IMR-90 (cell line): ENCODE data around the gene MTCL1. TPM values are rescaled to one million over a fixed set of nuclear protein-coding genes. Genes with fewer than 3 reads are reported as not detected.
A peak's percentile ranks its signal among the peaks of the same experiment; 100 is the strongest.

Experiments
- ATAC-seq: fragments of 200-7000 bp; cut with Tn5 transposase; 2 replicates; pipeline ENCODE4 v1.9.1; 2020; ENCODE audit warnings: low read depth, mild to moderate bottlenecking, moderate library complexity
- BruUV-seq: library from RNA; stranded (reverse); fragments of 400-500 nt; replicated peaks from 2 replicates; lab custom pipeline; 2021; lab: Mats Ljungman, UMichigan
- CTCF ChIA-PET: fragments of 300-600 bp; formaldehyde crosslinking; extraction: SDS; loops from one replicate; lab custom pipeline; 2021; ENCODE audit warnings: antibody characterized with exemption; lab: Yijun Ruan, JAX
- POLR2A ChIA-PET: fragments of 300-600 bp; sonication (Branson Sonifier 250); formaldehyde crosslinking; loops from one replicate; lab custom pipeline; 2022; ENCODE audit warnings: antibody characterized with exemption; ENCODE audit not compliant: unreplicated experiment; lab: Charles Lee
- DNase-seq: peaks from one replicate; pipeline ENCODE4 v3.0.0; 2013
- H2AFZ ChIP-seq: replicated peaks from 2 replicates; pipeline ENCODE3; 2013; ENCODE audit warnings: low read length, mild to moderate bottlenecking; ENCODE audit not compliant: poor library complexity
- H2AK5ac ChIP-seq: 2 replicates; pipeline ENCODE4 v1.6.1; 2013; ENCODE audit warnings: low read depth, low read length, inconsistent platforms
- H2AK9ac ChIP-seq: replicated peaks from 2 replicates; pipeline ENCODE3; 2013; ENCODE audit warnings: mild to moderate bottlenecking, low read depth, low read length, moderate library complexity; ENCODE audit not compliant: poor library complexity
- H2BK120ac ChIP-seq: 2 replicates; pipeline ENCODE4 v1.6.1; 2013; ENCODE audit warnings: low read depth, low read length, inconsistent platforms
- H2BK15ac ChIP-seq: 3 replicates; pipeline ENCODE4 v1.6.1; 2013; ENCODE audit warnings: low read depth, low read length, inconsistent platforms
- H2BK20ac ChIP-seq: 2 replicates; pipeline ENCODE4 v1.6.1; 2013; ENCODE audit warnings: low read depth, mild to moderate bottlenecking, inconsistent platforms, low read length, moderate library complexity
- H2BK5ac ChIP-seq: 2 replicates; pipeline ENCODE4 v1.6.1; 2013; ENCODE audit warnings: mild to moderate bottlenecking, low read depth, low read length, inconsistent platforms; ENCODE audit not compliant: poor library complexity, severe bottlenecking
- H3K14ac ChIP-seq: replicated peaks from 2 replicates; pipeline ENCODE4 v1.6.1; 2013; ENCODE audit warnings: low read depth, low read length, inconsistent platforms
- H3K18ac ChIP-seq: 2 replicates; pipeline ENCODE4 v1.6.1; 2013; ENCODE audit warnings: low read depth, low read length, control low read depth
- H3K23ac ChIP-seq: 2 replicates; pipeline ENCODE4 v1.6.1; 2013; ENCODE audit warnings: low read depth, low read length, inconsistent platforms
- H3K27ac ChIP-seq: 2 replicates; pipeline ENCODE4 v1.5.1; 2013; ENCODE audit warnings: mild to moderate bottlenecking, control low read depth, low read length; ENCODE audit not compliant: insufficient read depth
- H3K27me3 ChIP-seq: 2 replicates; pipeline ENCODE4 v1.6.1; 2013; ENCODE audit warnings: low read length; ENCODE audit not compliant: control insufficient read depth, insufficient read depth
- H3K36me3 ChIP-seq: 2 replicates; pipeline ENCODE4 v1.6.1; 2013; ENCODE audit warnings: low read length, mixed read lengths; ENCODE audit not compliant: control insufficient read depth, insufficient read depth
- H3K4ac ChIP-seq: 2 replicates; pipeline ENCODE4 v1.6.1; 2013; ENCODE audit warnings: low read depth, low read length, inconsistent platforms
- H3K4me1 ChIP-seq: 2 replicates; pipeline ENCODE4 v1.6.1; 2013; ENCODE audit warnings: low read length, mixed read lengths; ENCODE audit not compliant: control insufficient read depth, insufficient read depth
- H3K4me2 ChIP-seq: 2 replicates; pipeline ENCODE4 v1.6.1; 2013; ENCODE audit warnings: low read depth, mild to moderate bottlenecking, control low read depth, low read length, moderate library complexity
- H3K4me3 ChIP-seq: 2 replicates; pipeline ENCODE4 v1.5.1; 2013; ENCODE audit warnings: low read depth, mild to moderate bottlenecking, control low read depth, low read length, moderate library complexity; ENCODE audit not compliant: insufficient read depth
- H3K56ac ChIP-seq: 2 replicates; pipeline ENCODE4 v1.6.1; 2013; ENCODE audit warnings: low read length, inconsistent platforms; ENCODE audit not compliant: insufficient read depth; ENCODE audit errors: extremely low read depth
- H3K79me1 ChIP-seq, 2 experiments: 2 replicates each; pipeline ENCODE4 v1.6.1; 2013; ENCODE audit warnings: low read length in 2 of 2, inconsistent platforms in 1 of 2, low read depth in 1 of 2
- H3K9ac ChIP-seq: 2 replicates; pipeline ENCODE4 v1.6.1; 2013; ENCODE audit warnings: low read depth, low read length, control low read depth
- H3K9me1 ChIP-seq: 2 replicates; pipeline ENCODE4 v1.6.1; 2013; ENCODE audit warnings: low read length, inconsistent platforms; ENCODE audit not compliant: insufficient read depth
- H3K9me3 ChIP-seq: 2 replicates; pipeline ENCODE4 v1.6.1; 2013; ENCODE audit warnings: low read length; ENCODE audit not compliant: control insufficient read depth, insufficient read depth
- H4K20me1 ChIP-seq: 2 replicates; pipeline ENCODE4 v1.6.1; 2013; ENCODE audit warnings: low read length, inconsistent platforms; ENCODE audit not compliant: insufficient read depth
- H4K5ac ChIP-seq: 2 replicates; pipeline ENCODE4 v1.6.1; 2013; ENCODE audit warnings: mild to moderate bottlenecking, low read depth, low read length, control low read depth
- H4K8ac ChIP-seq, 2 experiments: 2 replicates each; pipeline ENCODE4 v1.6.1; 2013; ENCODE audit warnings: low read depth in 2 of 2, low read length in 2 of 2, control low read depth in 1 of 2, inconsistent platforms in 1 of 2
- H4K91ac ChIP-seq: 2 replicates; pipeline ENCODE4 v1.6.1; 2013; ENCODE audit warnings: low read depth, low read length, inconsistent platforms; ENCODE audit not compliant: insufficient read depth
- CEBPB ChIP-seq: IDR thresholded peaks from 2 replicates; pipeline ENCODE4 v1.6.1; 2012; ENCODE audit warnings: low read depth, low read length, improper control_type of control experiment
- RAD21 ChIP-seq: IDR thresholded peaks from 2 replicates; pipeline ENCODE4 v1.6.1; 2012; ENCODE audit warnings: low read length, improper control_type of control experiment
- WGBS, 2 experiments: methylation state at CpG; one replicate each; pipeline versions ENCODE4 v1.1.5 to v1.1.7; 2013; ENCODE audit warnings: missing lambda C conversion rate in 2 of 2; ENCODE audit not compliant: insufficient read length in 1 of 2; ENCODE audit errors: extremely low coverage in 2 of 2; 5-methylcytosine and 5-hydroxymethylcytosine counted together
- dilution Hi-C: fragments of 300-500 bp; cut with HindIII; formaldehyde crosslinking; loops from one replicate; pipeline ENCODE4 v1.14.3; 2018; ENCODE audit warnings: low sequenced_read_pairs; ENCODE audit not compliant: unreplicated experiment
- in situ Hi-C: fragments of 300-500 bp; cut with MboI; formaldehyde crosslinking; loops from 3 replicates; pipeline ENCODE4 v1.14.3; 2019; ENCODE audit warnings: low sequenced_read_pairs, inconsistent platforms, mixed read lengths
- intact Hi-C: fragments of 100-400 bp; cut with micrococcal nuclease; formaldehyde crosslinking; loops from 2 replicates; pipeline ENCODE4 v1.10.0; 2022
- polyA plus RNA-seq, 3 experiments: library from polyadenylated mRNA; depleted of rRNA; stranded (reverse); fragments of >200 nt; gene quantifications; 2 replicates each; pipeline ENCODE4 v1.2.3, GENCODE V29; 2012; ENCODE audit warnings: low replicate concordance in 1 of 3
- total RNA-seq: library from RNA; depleted of rRNA; stranded (reverse); fragments of >200 nt; gene quantifications from 2 replicates; pipeline ENCODE4 v1.2.3, GENCODE V29; 2012
- TF ChIP-seq, protein P1 (sequence below): fragments of 150-350 bp; IDR thresholded peaks from 2 replicates; pipeline ENCODE4 v1.6.1; 2016; ENCODE audit warnings: low read depth, mild to moderate bottlenecking, low read length, moderate library complexity, borderline replicate concordance

Gene MTCL1
- total and polyA plus RNA-seq, 2 of the 4 experiments (the other 2 are of a cell fraction), result 29.0 to 45.3 TPM

GRCh38 chr18:8835521-8835953 lies 130.2 kb downstream of the MTCL1 start:
- H2AK9ac ChIP-seq, result no peak overlapping the region
- H3K18ac ChIP-seq, result no peak overlapping the region
- H2BK120ac ChIP-seq, result peak overlapping the region; percentile 63
- H2AFZ ChIP-seq, result peak overlapping the region; percentile 34
- H3K9me3 ChIP-seq, result peaks cover 5% of the 10 kb centered on the region
- H3K4me2 ChIP-seq, result no peak overlapping the region
- peak overlapping the region; percentile 22 for H3K14ac ChIP-seq
- TF ChIP-seq, protein P1, sequence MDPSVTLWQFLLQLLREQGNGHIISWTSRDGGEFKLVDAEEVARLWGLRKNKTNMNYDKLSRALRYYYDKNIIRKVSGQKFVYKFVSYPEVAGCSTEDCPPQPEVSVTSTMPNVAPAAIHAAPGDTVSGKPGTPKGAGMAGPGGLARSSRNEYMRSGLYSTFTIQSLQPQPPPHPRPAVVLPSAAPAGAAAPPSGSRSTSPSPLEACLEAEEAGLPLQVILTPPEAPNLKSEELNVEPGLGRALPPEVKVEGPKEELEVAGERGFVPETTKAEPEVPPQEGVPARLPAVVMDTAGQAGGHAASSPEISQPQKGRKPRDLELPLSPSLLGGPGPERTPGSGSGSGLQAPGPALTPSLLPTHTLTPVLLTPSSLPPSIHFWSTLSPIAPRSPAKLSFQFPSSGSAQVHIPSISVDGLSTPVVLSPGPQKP, result no peak
- no peak for TF ChIP-seq RAD21
- peak; percentile 78 for TF ChIP-seq CEBPB
- 0 out of 2 replicates have a peak overlapping the region, but pooled peaks have one; percentile 7 for H3K23ac ChIP-seq
- no CpG with 5 or more reads among the region's 3 CpGs for WGBS, 2 experiments
- H4K91ac ChIP-seq, result no peak overlapping the region
- H3K27me3 ChIP-seq, result no peaks in the 10 kb centered on the region
- DNase-seq, result peak; percentile 41
- no TSS peak for BruUV-seq
- ChIA-PET POLR2A (no interaction called here), CTCF (no interaction called here)
- H3K4me3 ChIP-seq, result no peak overlapping the region
- dilution Hi-C loops, result no loop called here
- H3K4me1 ChIP-seq, result peaks cover 16% of the 10 kb centered on the region
- peak overlapping the region in 1 of 2 experiments; percentile 11; a peak in 1 of 4 replicates for H4K8ac ChIP-seq
- H3K56ac ChIP-seq, result no peak overlapping the region
- peak overlapping the region; percentile 39; the same call in 1 of the 2 replicates for H2BK20ac ChIP-seq
- no peaks in the 10 kb centered on the region for H4K20me1 ChIP-seq
- no peak overlapping the region for H3K9ac ChIP-seq
- intact Hi-C loops, result loop anchor here (10.0 kb wide), 1 partner anchor 219 kb away; no protein-coding TSS in a partner anchor
- H3K36me3 ChIP-seq, result peaks cover 5% of the 10 kb centered on the region
- in situ Hi-C loops, result no loop called here
- ATAC-seq, result peak; percentile 53
- peaks cover 0 to 20% of the 10 kb centered on the region in 2 experiments; a peak in 2 of 4 replicates for H3K79me1 ChIP-seq
- H3K4ac ChIP-seq, result peak overlapping the region; percentile 37
- no peak overlapping the region for H3K27ac ChIP-seq
- H2BK15ac ChIP-seq, result peak overlapping the region; percentile 10; the same call in 1 of the 3 replicates
- H2BK5ac ChIP-seq, result peak overlapping the region; percentile 19
- peaks cover 17% of the 10 kb centered on the region for H3K9me1 ChIP-seq
- H4K5ac ChIP-seq, result no peak overlapping the region
- no peak overlapping the region for H2AK5ac ChIP-seq
